Psoas muscle (tissue), 7 donors: ENCODE measurements around the gene NIM1K. TPM values are rescaled to one million over a fixed set of nuclear protein-coding genes. Genes with fewer than 3 reads are reported as not detected.

Experiments
- polyA plus RNA-seq, 3 donors: library from polyadenylated mRNA; stranded (reverse); fragments of 200-250 nt; gene quantifications; one replicate each; pipeline ENCODE4 v1.2.3, GENCODE V29; 2013
- total RNA-seq, 4 donors: library from RNA; stranded (reverse); fragmentation: NEBNext Ultra II Directional in 2 of 4; extraction: Animal tissue kit (Norgen Biotek cat#: 25700) in 2 of 4; gene quantifications; one replicate each; pipeline versions ENCODE4 v1.2.1 to v1.2.4, GENCODE V29; 2021 to 2023
- donor health status: healthy with polysubstance abuse.
- donor health status: DM: no; HTN: no; CAD: no; lungs with moderate emphysema.
- donor health status: Bipolar disorder and iron deficiency.
- donor health status: healthy.
- donor health status: DM: no; HTN: no; CAD: no.
- donor health status: DM: no; HTN: no; CAD: no.
- donor health status: DM: yes; HTN: yes; CAD: no.

NIM1K gene
- total and polyA plus RNA-seq, 7 donors, result 0.10 to 0.25 (median 0.20) TPM; not detected in 1

Other genes starting within 250 kb of the NIM1K start
- 1 to 10 TPM in 1 of 4 donors, under 1 TPM in 3; 0.46 to 1.6 (median 0.78) TPM for gene ANXA2R, start 151.9 kb upstream of the NIM1K start, total RNA-seq
- gene ANXA2R, start 151.9 kb upstream of the NIM1K start, polyA plus RNA-seq, result 1 to 10 TPM in 2 of 3 donors, under 1 TPM in 1; 0.66 to 2.7 (median 1.8) TPM
- 10 to 100 TPM; 16.7 to 23.7 (median 18.7) TPM for gene ZNF131, start 71.3 kb upstream of the NIM1K start, total RNA-seq
- gene ZNF131, start 71.3 kb upstream of the NIM1K start, polyA plus RNA-seq, result 10 to 100 TPM; 14.9 to 21.1 (median 15.2) TPM
- 10 to 100 TPM; 14.7 to 22.6 (median 17.9) TPM for gene HMGCS1, start 121.2 kb downstream of the NIM1K start, total RNA-seq
- 10 to 100 TPM in 1 of 3 donors, 1 to 10 TPM in 2; 7.6 to 12.3 (median 10.0) TPM for gene HMGCS1, start 121.2 kb downstream of the NIM1K start, polyA plus RNA-seq
- gene CCL28, start 220.2 kb downstream of the NIM1K start, total RNA-seq, result under 1 TPM in 2 of 4 donors, not detected in 2; 0.17 to 0.28 TPM
- under 1 TPM; 0.06 to 0.15 (median 0.07) TPM for gene CCL28, start 220.2 kb downstream of the NIM1K start, polyA plus RNA-seq